Occipital lobe (tissue), 2 donors: ENCODE results near the gene GUCD1. TPM values are rescaled to one million over a fixed set of nuclear protein-coding genes. Genes with fewer than 3 reads are reported as not detected.

Source experiments
- DNase-seq: peaks from one replicate; lab custom pipeline; 2025; lab: John Stamatoyannopoulos, UW
- total RNA-seq: library from RNA; depleted of rRNA; stranded (reverse); fragments of >200 nt; gene quantifications from one replicate; pipeline ENCODE4 v1.2.3, GENCODE V29; 2014

GUCD1 gene
- total RNA-seq, 1 donor from 2014 or later, result 48.7 TPM

GRCh38 chr22:24529898-24530297, 25.0 kb downstream of the GUCD1 start:
- DNase-seq, result no peak

GRCh38 chr22:24526191-24526590, 28.7 kb downstream of the GUCD1 start:
- DNase-seq, result no peak

- DNase-seq, result no peak
Observed at GRCh38 chr22:24525416-24526037, 29.4 kb downstream of the GUCD1 start.

GRCh38 chr22:24523873-24524272, 31.1 kb downstream of the GUCD1 start:
- no peak for DNase-seq

GRCh38 chr22:24521791-24522245, 33.1 kb downstream of the GUCD1 start:
- DNase-seq, result no peak

GRCh38 chr22:24519496-24519895, 35.4 kb downstream of the GUCD1 start:
- no peak for DNase-seq

GRCh38 chr22:24518771-24519485, 36.0 kb downstream of the GUCD1 start:
- no peak for DNase-seq

- DNase-seq, result no peak
Observed at GRCh38 chr22:24518228-24518627, 36.7 kb downstream of the GUCD1 start.

- DNase-seq, result no peak
Observed at GRCh38 chr22:24517446-24517845, 37.5 kb downstream of the GUCD1 start.

- no peak for DNase-seq
Observed at GRCh38 chr22:24516301-24516737, 38.6 kb downstream of the GUCD1 start.

- DNase-seq, result no peak
Observed at GRCh38 chr22:24515027-24515338, 40.0 kb downstream of the GUCD1 start.

GRCh38 chr22:24514241-24515026, 40.5 kb downstream of the GUCD1 start:
- DNase-seq, result no peak

- no peak for DNase-seq
Observed at GRCh38 chr22:24513378-24514240, 41.3 kb downstream of the GUCD1 start.

- DNase-seq, result no peak
Observed at GRCh38 chr22:24512043-24512442, 42.9 kb downstream of the GUCD1 start.

GRCh38 chr22:24510637-24511625, 44.0 kb downstream of the GUCD1 start:
- no peak for DNase-seq

GRCh38 chr22:24507716-24508115, 47.2 kb downstream of the GUCD1 start:
- no peak for DNase-seq

- no peak for DNase-seq
Observed at GRCh38 chr22:24506802-24507438, 48.0 kb downstream of the GUCD1 start.

- DNase-seq, result no peak
Observed at GRCh38 chr22:24504956-24505736, 49.8 kb downstream of the GUCD1 start.

GRCh38 chr22:24504540-24504939, 50.4 kb downstream of the GUCD1 start:
- no peak for DNase-seq
